ENCODE measurements around the gene MCU.

DNA sequence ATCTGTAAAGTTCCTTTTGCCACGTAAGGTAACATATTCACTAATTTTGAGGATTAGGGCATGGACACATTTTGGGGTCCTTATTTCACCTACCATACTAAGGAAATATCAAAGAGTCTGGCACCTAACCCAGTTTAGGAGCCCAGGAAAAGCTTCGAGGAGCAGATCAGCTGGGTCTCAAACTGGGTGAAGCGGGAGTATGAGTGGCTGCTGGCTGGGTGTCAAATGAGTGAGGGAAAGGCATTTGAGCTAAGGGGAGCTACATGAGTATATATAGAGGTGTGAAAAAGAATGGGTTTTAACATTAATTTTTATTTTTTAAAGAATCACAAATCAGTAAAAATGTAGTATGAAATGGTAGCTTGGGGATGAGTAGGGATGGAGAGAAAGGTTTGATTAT lies 71.3 kb downstream of the MCU start:
- TF ChIP-seq CTCF (IDR thresholded peaks at IDR 0.05): no peak
- no peak for TF ChIP-seq POLR2A (IDR thresholded peaks at IDR 0.05)
